ENCODE measurements around the gene TBCD. TPM values are rescaled to one million over a fixed set of nuclear protein-coding genes. Genes with fewer than 3 reads are reported as not detected.

The TBCD gene
- polyA plus RNA-seq, 1 donor from 2014 or later, result 67.2 TPM

DNA sequence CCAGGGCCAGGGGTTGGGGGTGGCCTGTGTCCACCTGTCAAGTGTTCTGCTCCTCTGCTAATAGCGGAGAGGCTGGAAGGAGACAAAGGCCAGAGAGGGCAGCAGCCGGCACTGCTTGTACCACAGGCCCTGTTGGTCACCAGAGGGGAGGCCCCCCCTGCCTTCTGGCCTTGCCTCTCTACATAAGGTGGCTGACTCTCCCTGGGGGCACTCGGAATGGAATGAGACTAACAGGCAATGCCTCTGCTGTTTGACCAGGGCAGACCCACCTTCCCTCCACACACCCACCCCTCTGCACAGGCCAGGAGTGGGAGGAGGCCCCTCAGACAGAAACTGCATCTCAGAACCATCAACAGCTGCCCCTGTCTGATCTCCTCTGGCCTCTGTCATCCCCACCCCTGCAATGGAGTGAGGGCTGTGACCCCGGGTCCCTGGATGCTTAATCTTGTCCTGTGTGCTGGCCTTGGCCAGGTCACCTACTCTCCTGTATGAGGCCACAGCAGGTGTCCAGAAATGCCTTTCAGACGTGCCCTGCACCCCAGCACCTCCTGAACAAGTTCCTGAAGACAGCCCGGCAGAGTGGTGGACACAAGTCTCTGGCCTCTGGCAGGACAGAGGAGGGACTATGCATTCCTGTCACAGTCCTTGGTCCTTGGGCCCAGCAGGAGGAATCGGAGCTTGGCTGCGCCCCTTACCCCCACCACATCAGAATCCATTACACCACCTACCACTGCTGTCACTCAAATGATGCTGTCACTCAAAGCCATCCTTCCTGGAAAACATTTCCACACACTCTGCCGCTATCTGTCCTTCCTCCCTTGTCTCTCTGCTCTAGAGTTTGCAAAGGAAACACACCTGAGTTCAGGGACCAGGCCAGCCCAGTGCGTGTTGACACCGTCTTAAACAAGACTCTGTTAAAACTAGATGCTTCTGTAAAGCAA lies 195.5 kb downstream of the TBCD start:
- no peaks in the 10 kb centered on the region for H3F3A ChIP-seq (ENCODE audit: insufficient read depth, low read length, poor library complexity, severe bottlenecking)
- no peak overlapping the region for H3K4me2 ChIP-seq (ENCODE audit: low read length)
- no peak overlapping the region for H3K9ac ChIP-seq (ENCODE audit: low read length)
- TF ChIP-seq REST (IDR thresholded peaks at IDR 0.05; ENCODE audit: borderline replicate concordance), result no peak
- TF ChIP-seq EZH2 (IDR thresholded peaks at IDR 0.05; ENCODE audit: borderline replicate concordance, insufficient read depth, low read length, poor library complexity, severe bottlenecking), result no peak
- TF ChIP-seq TAF1 (IDR thresholded peaks at IDR 0.05; ENCODE audit: low read depth), result no peak
- no peak for TF ChIP-seq POLR2AphosphoS5 (IDR thresholded peaks at IDR 0.05)
- no peak for TF ChIP-seq RAD21 (conservative IDR thresholded peaks at IDR 0.05)
- TF ChIP-seq MXI1 (conservative IDR thresholded peaks at IDR 0.05; ENCODE audit: poor library complexity, severe bottlenecking), result no peak
- no peak for TF ChIP-seq SMC3 (conservative IDR thresholded peaks at IDR 0.05; ENCODE audit: poor library complexity)
- no peak for TF ChIP-seq CTCF (IDR thresholded peaks at IDR 0.05; ENCODE audit: poor library complexity, severe bottlenecking)
- no peak for TF ChIP-seq EP300 (conservative IDR thresholded peaks at IDR 0.05; ENCODE audit: poor library complexity, severe bottlenecking)
- no peak overlapping the region for H3K4me3 ChIP-seq (ENCODE audit: low read length)
- H4K20me1 ChIP-seq (ENCODE audit: insufficient read depth), result no peaks in the 10 kb centered on the region
- H3K27ac ChIP-seq (ENCODE audit: low read length), result no peak overlapping the region
- H3K9me2 ChIP-seq (ENCODE audit: insufficient read depth, low read length), result no peaks in the 10 kb centered on the region
- H3K79me2 ChIP-seq (replicated peaks; ENCODE audit: insufficient read depth, low read length), result no peaks in the 10 kb centered on the region
- no peaks in the 10 kb centered on the region for H3K27me3 ChIP-seq (ENCODE audit: insufficient read depth, low read depth, low read length)
- H2AFZ ChIP-seq (ENCODE audit: low read depth, low read length), result no peak overlapping the region
- peaks cover 30% of the 10 kb centered on the region for H3K36me3 ChIP-seq (ENCODE audit: insufficient read depth, low read length)
- peaks cover 44% of the 10 kb centered on the region for H3K9me3 ChIP-seq (ENCODE audit: low read length)

GRCh38 chr17:82948081-82948511 lies 196.2 kb downstream of the TBCD start:
- Histone ChIP-seq H3K27ac (ENCODE audit: low read length) (no peak overlapping the region), H3K27me3 (ENCODE audit: insufficient read depth, low read depth, low read length) (no peaks in the 10 kb centered on the region), H3K9me3 (ENCODE audit: low read length) (peaks cover 44% of the 10 kb centered on the region), H3F3A (ENCODE audit: insufficient read depth, low read length, poor library complexity, severe bottlenecking) (no peaks in the 10 kb centered on the region), H3K9ac (ENCODE audit: low read length) (no peak overlapping the region), H4K20me1 (ENCODE audit: insufficient read depth) (no peaks in the 10 kb centered on the region), H2AFZ (ENCODE audit: low read depth, low read length) (no peak overlapping the region), H3K79me2 (replicated peaks; ENCODE audit: insufficient read depth, low read length) (no peaks in the 10 kb centered on the region), H3K36me3 (ENCODE audit: insufficient read depth, low read length) (peaks cover 22% of the 10 kb centered on the region), H3K4me2 (ENCODE audit: low read length) (no peak overlapping the region), H3K4me3 (ENCODE audit: low read length) (no peak overlapping the region), H3K9me2 (ENCODE audit: insufficient read depth, low read length) (no peaks in the 10 kb centered on the region)
- TF ChIP-seq EZH2 (IDR thresholded peaks at IDR 0.05; ENCODE audit: borderline replicate concordance, insufficient read depth, low read length, poor library complexity, severe bottlenecking) (no peak), CTCF (IDR thresholded peaks at IDR 0.05; ENCODE audit: poor library complexity, severe bottlenecking) (no peak), TAF1 (IDR thresholded peaks at IDR 0.05; ENCODE audit: low read depth) (no peak), REST (IDR thresholded peaks at IDR 0.05; ENCODE audit: borderline replicate concordance) (no peak)

All from neural cell (in vitro differentiated cells).